Left renal cortex interstitium (tissue), 4 donors: ENCODE data around the gene RPLP1. TPM values are rescaled to one million over a fixed set of nuclear protein-coding genes. Genes with fewer than 3 reads are reported as not detected.

Experiments
- DNase-seq, 4 donors: peaks; one replicate each; pipeline ENCODE4 v3.0.0-alpha.2; 2013; ENCODE audit warnings: low read depth in 4 of 4, low spot score in 2 of 4, missing footprints in 1 of 4
- polyA plus RNA-seq, 4 donors: library from polyadenylated mRNA; unstranded; fragments of 120-200 nt; gene quantifications; one replicate each; pipeline ENCODE4 v1.2.1, GENCODE V29; 2013; ENCODE audit not compliant: insufficient read length in 4 of 4

RPLP1 gene
- polyA plus RNA-seq, 4 donors = 1,373 to 2,111 (median 1,632) TPM

DNA sequence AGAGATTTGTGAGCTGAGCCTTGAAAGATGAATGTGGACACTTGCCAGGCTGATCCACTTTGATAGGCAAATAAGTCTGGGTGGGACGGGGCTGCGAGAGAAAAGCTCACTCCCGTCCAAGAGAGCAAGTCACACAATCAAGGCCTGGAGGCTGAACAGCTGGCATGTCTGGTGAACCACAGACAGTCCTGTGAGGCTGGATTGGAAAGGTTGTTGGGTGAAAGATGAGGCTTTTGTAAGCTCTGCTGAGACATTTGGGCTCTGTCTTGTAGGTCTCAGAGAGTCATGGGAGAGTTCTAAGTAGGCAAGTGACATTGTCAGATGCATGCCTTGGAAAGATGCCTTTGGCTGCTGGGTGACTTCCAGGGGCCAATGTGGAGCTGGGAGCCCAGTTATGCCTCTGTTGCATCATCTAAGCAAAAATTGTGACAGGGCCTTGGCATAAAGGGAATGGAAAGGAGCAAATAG, 38.5 kb downstream of the RPLP1 start:
- no peak for DNase-seq

DNA sequence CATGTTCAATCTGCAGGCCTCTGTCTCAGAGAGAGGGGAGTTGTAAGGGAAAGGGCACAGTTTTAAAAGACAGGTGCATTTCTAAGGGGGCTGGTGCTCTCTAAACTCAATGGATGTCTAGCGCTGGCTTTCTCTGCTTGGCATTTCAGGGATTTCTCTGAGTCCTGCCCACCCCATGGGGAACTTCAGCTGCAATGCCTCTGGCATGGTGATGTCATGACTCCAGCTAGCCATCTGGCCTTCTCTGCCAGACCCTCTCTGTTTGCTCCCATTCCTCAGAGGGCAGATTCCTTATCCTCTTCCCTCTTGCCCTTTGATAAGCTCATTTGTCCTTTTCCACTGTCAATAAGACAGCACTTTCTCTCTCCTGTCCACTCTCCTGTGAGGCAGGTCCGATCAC, 40.8 kb downstream of the RPLP1 start:
- DNase-seq = no peak

DNA sequence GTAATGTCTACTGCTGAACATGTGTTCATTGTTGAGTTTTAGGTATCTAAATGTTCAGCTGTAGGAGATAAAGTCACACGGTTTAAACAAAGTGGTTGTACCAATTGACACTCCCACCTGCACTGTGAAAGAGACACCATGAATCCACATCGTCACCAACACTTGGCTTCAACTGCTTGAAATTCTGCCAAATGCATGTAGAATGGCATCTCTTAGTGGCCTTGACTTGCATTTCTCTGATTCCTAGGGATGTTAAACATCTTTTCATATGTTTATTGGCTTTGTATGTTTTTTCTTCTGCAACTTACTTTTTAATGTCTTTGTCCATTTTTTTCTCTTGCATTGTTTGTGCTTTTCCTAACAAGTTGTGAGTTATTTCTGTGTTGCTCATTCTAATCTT, 43.4 kb downstream of the RPLP1 start:
- no peak for DNase-seq

DNA sequence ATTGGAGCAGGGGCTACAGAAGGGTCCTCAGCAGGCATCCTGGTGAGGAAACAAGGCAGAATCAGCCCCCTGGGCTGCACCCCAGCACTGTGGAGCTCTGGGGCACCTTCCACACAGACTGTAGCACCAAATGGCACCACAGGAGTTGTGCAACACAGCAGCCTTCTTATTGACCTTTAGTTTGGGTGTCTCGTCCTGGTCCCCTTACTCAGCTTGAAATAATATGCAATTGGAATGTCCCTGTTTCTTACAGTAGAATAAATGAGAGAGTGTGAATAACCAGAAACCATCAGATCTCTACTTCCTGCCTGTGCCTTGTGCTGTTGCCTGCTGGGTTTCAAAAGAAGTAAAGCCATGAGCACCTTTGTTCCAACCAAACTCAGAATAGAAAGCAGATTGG, 44.5 kb downstream of the RPLP1 start:
- DNase-seq = no peak

DNA sequence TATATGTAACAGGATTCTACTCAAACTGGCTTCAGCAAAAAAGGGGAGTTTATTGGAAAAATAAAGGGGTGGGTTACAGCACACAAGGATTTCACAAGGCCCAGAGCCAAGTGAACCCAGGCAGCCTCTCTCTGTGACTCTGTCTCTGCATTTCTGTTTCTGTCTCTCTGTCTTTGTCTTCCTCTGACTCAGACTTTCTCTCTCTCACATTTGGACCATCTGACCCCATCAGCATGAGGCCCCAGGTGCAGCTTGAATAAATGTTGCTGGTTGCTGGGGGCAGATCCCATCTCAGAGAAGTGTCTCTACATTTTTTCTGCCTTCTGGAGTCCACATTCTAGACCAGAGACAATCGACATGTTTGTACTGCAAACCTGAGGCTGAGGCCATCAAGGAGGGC, 45.0 kb downstream of the RPLP1 start:
- no peak for DNase-seq

DNA sequence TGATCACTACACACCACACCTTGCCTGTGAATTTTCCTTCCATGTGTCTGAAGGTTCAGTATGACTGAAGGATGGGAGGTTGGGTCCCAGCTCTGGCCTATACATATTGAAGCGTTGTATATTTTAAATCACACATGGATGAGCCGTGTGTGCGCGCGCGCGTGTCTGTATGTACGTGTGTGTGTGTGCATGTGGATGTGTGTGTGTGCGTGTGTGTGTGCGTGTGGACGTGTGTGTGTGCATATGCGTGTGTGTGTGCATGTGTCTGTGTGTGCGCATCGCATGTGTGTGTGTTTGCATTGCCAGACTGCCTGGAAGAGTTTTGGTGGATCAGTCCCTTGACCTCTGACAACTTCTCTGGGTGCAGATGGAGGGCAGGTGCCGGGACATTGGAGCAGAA, 45.7 kb downstream of the RPLP1 start:
- no peak for DNase-seq

DNA sequence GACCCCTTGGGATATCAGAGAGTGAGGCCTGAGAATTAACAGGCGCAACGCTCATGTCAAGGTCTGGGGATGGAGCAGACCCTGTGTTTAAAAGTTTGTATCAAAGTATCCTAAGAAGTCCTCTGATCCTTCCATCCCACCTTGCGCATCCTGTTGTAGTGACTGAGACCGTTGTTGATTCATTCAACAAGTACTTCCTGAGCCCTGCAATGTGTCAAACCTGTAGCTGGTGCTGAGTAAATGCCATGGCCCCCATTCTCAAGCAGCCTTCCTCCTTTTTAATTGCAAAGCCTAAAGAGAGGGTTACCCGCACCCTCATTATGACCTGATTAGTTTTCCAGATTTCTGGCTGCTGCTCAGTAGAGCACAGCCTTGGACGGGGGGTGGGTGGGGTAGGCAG, 46.4 kb downstream of the RPLP1 start:
- DNase-seq = no peak

DNA sequence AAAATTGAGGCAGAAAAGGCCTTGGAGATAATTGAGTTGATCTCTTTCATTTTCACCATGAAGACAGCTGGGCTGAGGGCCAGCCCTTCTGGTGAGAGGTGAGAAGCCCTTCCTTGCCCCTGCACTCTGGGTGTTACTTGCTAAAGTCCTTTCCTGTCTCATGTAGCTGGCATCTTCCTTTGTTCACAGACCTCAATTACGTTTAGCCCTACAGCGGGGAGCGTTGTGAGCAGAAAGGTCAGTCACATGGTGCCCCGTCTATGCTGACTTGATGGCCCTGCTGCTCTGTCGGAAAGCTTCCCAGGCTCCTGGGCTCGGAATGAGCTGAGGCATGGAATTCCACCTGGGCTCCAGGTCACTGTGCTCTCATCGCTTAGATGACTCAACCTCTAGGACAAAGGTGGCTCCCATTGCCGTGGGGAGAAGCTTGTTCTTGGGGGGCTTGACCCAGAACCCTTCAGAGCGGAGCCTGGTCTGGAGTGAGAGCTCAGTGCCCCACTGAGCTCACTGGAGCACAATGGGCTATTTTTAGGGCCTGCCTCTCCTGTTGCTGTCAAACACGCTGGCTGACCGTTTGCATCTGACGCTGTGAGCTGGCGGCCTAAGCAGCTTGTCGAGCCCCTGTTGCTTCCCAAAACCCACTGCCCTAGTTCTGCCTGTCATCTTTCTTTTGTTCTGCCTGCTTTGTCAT, 47.0 kb downstream of the RPLP1 start:
- no peak for DNase-seq

DNA sequence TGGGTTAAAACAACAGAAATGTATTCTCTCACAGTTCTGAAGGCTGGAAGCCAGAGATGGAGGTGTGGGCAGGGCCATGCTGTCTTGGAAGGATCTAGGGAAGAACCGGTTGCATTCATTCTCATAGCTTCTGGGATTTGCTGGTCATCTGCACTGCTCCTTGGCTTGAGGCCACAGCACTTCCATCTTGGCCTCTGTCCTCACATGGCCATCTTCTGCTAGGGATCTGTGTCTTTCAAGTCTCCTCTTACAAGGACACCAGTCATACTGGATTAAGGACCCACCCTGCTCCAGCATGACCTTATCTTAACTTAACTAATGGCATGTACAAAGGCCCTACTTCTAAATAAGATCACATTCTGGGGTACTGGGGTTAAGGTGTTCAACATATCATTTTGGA, 47.7 kb downstream of the RPLP1 start:
- no peak for DNase-seq

DNA sequence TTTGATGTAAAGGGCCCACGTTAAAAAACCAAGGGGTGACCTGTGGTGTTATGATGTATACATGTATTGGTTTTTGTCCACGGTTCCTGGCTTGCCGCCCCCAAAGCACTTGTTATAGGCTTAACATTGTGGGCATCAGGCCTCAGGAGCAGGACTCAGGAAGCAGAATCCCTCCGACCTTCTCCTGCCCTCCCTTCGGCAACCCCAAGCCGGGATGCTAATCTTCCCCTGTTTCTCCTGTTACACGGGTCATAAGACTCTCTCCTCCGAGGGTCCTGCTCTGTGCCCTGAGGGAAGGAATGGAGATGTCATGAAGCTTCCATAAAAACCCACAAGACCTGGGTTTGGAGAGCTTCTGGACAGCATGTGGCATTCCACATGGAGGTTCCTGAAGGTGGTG, 48.8 kb downstream of the RPLP1 start:
- no peak for DNase-seq

DNA sequence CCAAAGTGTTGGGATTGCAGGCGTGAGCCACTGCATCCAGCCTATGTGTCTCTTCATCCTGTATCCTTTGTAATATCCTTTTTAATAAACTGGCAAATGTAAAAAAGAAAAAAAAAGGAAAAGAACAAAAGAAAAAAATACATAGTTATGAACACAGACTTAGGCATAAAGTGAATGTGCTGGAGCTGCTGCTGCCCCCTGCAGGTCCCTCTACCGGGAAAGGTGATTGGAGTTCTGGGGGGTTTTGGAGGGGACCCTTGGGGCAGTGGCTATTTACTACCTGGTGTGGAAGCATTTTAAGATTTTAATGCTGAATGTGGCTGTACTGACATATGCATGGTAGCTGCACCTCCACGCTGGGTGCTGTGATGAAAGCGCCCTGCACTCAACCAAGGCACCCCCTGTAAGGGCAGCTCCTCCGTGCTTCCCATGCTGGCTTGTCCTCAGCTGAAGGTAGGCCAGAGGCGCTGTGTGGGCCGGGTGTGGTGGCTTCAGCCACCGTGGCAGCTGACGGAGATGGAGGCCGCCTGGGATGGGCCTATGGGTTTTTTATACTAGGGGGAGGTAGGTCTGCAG, 49.9 kb downstream of the RPLP1 start:
- no peak for DNase-seq

DNA sequence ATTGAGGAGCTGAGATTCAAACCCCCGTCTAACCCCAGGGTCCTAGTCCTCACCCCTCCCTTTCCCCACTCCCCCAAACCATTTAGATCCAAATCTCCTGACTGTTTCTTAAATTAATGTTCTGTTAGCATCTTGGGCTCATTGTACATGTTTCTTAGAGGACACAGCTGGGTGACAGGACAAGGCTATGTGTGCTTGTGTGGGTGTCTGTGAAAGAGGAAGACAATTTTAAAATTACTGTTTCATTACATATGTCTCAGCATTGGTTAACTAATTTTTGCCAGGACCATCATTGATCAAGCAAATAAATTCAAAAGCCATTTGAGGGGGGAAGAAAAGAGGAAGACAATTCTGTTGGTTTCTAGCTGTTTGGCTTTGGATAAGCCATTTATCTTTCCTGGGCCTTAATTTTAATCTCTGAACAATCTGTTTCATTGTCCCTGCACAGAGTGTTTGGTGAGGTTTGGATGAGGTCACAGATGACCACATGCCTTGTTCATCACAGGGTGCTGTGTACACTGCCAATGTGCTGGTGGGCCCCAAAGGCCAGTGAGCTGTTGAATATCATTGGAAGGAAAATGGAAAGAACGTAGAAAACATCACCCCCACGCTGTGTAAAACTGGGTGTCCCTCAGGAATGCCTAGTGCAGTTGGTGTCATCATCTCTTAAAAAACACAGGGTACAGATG, 51.9 kb downstream of the RPLP1 start:
- no peak for DNase-seq

Other genes starting within 250 kb of the RPLP1 start
- gene PAQR5, start 153.9 kb upstream of the RPLP1 start, polyA plus RNA-seq = 10 to 100 TPM; 28.3 to 35.8 (median 33.6) TPM
- 10 to 100 TPM; 26.5 to 43.7 (median 37.9) TPM for gene KIF23, start 38.5 kb upstream of the RPLP1 start, polyA plus RNA-seq